ENCODE results near the gene ARRB1.

ARRB1 gene

GRCh38 chr11:75301601-75302345 lies 49.7 kb downstream of the ARRB1 start:
- no peak for DNase-seq (ENCODE audit: low read depth in 2 of 2)

- DNase-seq (ENCODE audit: low read depth in 2 of 2), result no peak
These were observed 50.3 kb downstream of the ARRB1 start for GRCh38 chr11:75301131-75301530.

GRCh38 chr11:75298976-75299260 lies 52.5 kb downstream of the ARRB1 start:
- no peak for DNase-seq (ENCODE audit: low read depth in 2 of 2)

GRCh38 chr11:75298191-75298975 lies 53.1 kb downstream of the ARRB1 start:
- DNase-seq (ENCODE audit: low read depth in 2 of 2), result no peak

- DNase-seq (ENCODE audit: low read depth in 2 of 2), result no peak
These were observed 57.6 kb downstream of the ARRB1 start for GRCh38 chr11:75293903-75294302.

- no peak for DNase-seq (ENCODE audit: low read depth in 2 of 2)
These were observed 58.5 kb downstream of the ARRB1 start for GRCh38 chr11:75292943-75293342.

- no peak for DNase-seq (ENCODE audit: low read depth in 2 of 2)
These were observed 59.7 kb downstream of the ARRB1 start for GRCh38 chr11:75291741-75292140.

- DNase-seq (ENCODE audit: low read depth in 2 of 2), result no peak
These were observed 61.5 kb downstream of the ARRB1 start for GRCh38 chr11:75289919-75290318.

GRCh38 chr11:75289511-75289760 lies 62.0 kb downstream of the ARRB1 start:
- DNase-seq (ENCODE audit: low read depth in 2 of 2), result no peak

GRCh38 chr11:75287579-75287978 lies 63.9 kb downstream of the ARRB1 start:
- DNase-seq (ENCODE audit: low read depth in 2 of 2), result no peak

- DNase-seq (ENCODE audit: low read depth in 2 of 2), result no peak
These were observed 64.5 kb downstream of the ARRB1 start for GRCh38 chr11:75286826-75287465.

- DNase-seq (ENCODE audit: low read depth in 2 of 2), result no peak
These were observed 65.6 kb downstream of the ARRB1 start for GRCh38 chr11:75285776-75286360.

GRCh38 chr11:75283391-75283931 lies 68.0 kb downstream of the ARRB1 start:
- no peak for DNase-seq (ENCODE audit: low read depth in 2 of 2)

GRCh38 chr11:75281469-75282095 lies 69.9 kb downstream of the ARRB1 start:
- DNase-seq (ENCODE audit: low read depth in 2 of 2), result no peak

- no peak for DNase-seq (ENCODE audit: low read depth in 2 of 2)
These were observed 70.5 kb downstream of the ARRB1 start for GRCh38 chr11:75280770-75281468.

GRCh38 chr11:75280227-75280701 lies 71.2 kb downstream of the ARRB1 start:
- DNase-seq (ENCODE audit: low read depth in 2 of 2), result peak; percentile 21 to 25

GRCh38 chr11:75279273-75279672 lies 72.2 kb downstream of the ARRB1 start:
- DNase-seq (ENCODE audit: low read depth in 2 of 2), result no peak

GRCh38 chr11:75277991-75278790 lies 73.3 kb downstream of the ARRB1 start:
- no peak for DNase-seq (ENCODE audit: low read depth in 2 of 2)

GRCh38 chr11:75277211-75277805 lies 74.2 kb downstream of the ARRB1 start:
- DNase-seq (ENCODE audit: low read depth in 2 of 2), result no peak

- no peak for DNase-seq (ENCODE audit: low read depth in 2 of 2)
These were observed 74.8 kb downstream of the ARRB1 start for GRCh38 chr11:75276686-75277085.
